H1 (cell line): ENCODE measurements around the gene KCNJ4.

Source experiments
- CBX8 ChIP-seq: fragments of 300-800, 300-1000 bp; sonication (generic); IDR thresholded peaks from 2 replicates; pipeline ENCODE4 v1.7.1; 2016; ENCODE audit warnings: low read depth, low read length, borderline replicate concordance
- CEBPB ChIP-seq: IDR thresholded peaks from 2 replicates; pipeline ENCODE4 v1.6.1; 2012; ENCODE audit warnings: low read depth, low read length
- EZH2 ChIP-seq: fragments of 200-600 bp; sonication (generic); IDR thresholded peaks from 2 replicates; pipeline ENCODE4 v1.7.1; 2012; ENCODE audit warnings: low read depth, mild to moderate bottlenecking, moderate library complexity, low read length, inconsistent platforms; ENCODE audit not compliant: severe bottlenecking
- POLR2A ChIP-seq, 2 experiments: IDR thresholded peaks; 1 replicate in 1 of 2; 2 replicates in 1 of 2; pipeline ENCODE4 v1.6.1; 2011; ENCODE audit warnings: low read depth in 2 of 2, low read length in 2 of 2, mild to moderate bottlenecking in 2 of 2; ENCODE audit errors: control extremely low read depth in 1 of 2
- SUZ12 ChIP-seq: fragments of 200-600 bp; sonication (generic); IDR thresholded peaks from 2 replicates; pipeline ENCODE4 v1.6.1; 2012; ENCODE audit warnings: mild to moderate bottlenecking, inconsistent platforms, low read length, moderate library complexity, mixed read lengths
- TEAD4 ChIP-seq: IDR thresholded peaks from 2 replicates; pipeline ENCODE4 v1.6.1; 2012; ENCODE audit warnings: low read depth, low read length, inconsistent platforms, mixed read lengths
- YY1 ChIP-seq: IDR thresholded peaks from 2 replicates; pipeline ENCODE4 v1.6.1; 2011; ENCODE audit warnings: low read depth, mild to moderate bottlenecking, low read length
- TF ChIP-seq, protein P1 (sequence below), 3 experiments: IDR thresholded peaks; 1 replicate in 2 of 3; 2 replicates in 1 of 3; pipeline versions ENCODE4 v1.5.1 to v1.6.1; 2011; ENCODE audit warnings: low read length in 3 of 3, mild to moderate bottlenecking in 3 of 3, inconsistent platforms in 2 of 3, low read depth in 1 of 3, moderate library complexity in 1 of 3; ENCODE audit not compliant: insufficient read depth in 1 of 3; ENCODE audit errors: control extremely low read depth in 1 of 3
- TF ChIP-seq, protein P2 (sequence below): IDR thresholded peaks from 2 replicates; pipeline ENCODE4 v1.6.1; 2011; ENCODE audit warnings: low read depth, mild to moderate bottlenecking, low read length; ENCODE audit not compliant: insufficient read depth

DNA sequence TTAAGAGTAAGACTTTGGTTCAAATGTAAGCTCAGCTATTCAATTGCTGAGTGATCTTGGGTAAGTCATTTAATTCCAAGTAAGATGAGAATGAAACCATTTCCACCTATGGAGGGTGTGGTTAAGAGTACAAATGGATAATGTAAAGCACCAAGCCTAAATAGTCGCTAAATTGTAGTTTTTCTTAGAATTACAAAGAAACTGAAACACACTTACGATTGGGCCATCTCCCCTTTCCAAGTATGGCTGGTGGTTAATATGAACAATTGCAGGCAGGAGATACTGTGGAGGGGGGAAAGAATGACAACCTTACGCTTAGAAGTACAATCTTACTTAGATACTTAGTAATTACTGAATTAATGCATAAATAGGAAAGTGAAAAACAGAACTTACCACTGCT lies 42.9 kb upstream of the KCNJ4 start:
- TF ChIP-seq YY1, result no peak
- no peak for TF ChIP-seq CEBPB
- no peak for TF ChIP-seq CBX8
- TF ChIP-seq, protein P1, sequence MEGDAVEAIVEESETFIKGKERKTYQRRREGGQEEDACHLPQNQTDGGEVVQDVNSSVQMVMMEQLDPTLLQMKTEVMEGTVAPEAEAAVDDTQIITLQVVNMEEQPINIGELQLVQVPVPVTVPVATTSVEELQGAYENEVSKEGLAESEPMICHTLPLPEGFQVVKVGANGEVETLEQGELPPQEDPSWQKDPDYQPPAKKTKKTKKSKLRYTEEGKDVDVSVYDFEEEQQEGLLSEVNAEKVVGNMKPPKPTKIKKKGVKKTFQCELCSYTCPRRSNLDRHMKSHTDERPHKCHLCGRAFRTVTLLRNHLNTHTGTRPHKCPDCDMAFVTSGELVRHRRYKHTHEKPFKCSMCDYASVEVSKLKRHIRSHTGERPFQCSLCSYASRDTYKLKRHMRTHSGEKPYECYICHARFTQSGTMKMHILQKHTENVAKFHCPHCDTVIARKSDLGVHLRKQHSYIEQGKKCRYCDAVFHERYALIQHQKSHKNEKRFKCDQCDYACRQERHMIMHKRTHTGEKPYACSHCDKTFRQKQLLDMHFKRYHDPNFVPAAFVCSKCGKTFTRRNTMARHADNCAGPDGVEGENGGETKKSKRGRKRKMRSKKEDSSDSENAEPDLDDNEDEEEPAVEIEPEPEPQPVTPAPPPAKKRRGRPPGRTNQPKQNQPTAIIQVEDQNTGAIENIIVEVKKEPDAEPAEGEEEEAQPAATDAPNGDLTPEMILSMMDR (IDR thresholded peaks at IDR 0.05; ENCODE audit: control extremely low read depth in 1 of 3, insufficient read depth in 1 of 3, low read depth in 1 of 3, low read length in 3 of 3), result no peak
- TF ChIP-seq TEAD4, result no peak
- TF ChIP-seq SUZ12, result no peak
- TF ChIP-seq POLR2A (IDR thresholded peaks at IDR 0.05; ENCODE audit: control extremely low read depth in 1 of 2, low read depth in 2 of 2, low read length in 2 of 2), result no peak
- TF ChIP-seq EZH2, result no peak
- TF ChIP-seq, protein P2, sequence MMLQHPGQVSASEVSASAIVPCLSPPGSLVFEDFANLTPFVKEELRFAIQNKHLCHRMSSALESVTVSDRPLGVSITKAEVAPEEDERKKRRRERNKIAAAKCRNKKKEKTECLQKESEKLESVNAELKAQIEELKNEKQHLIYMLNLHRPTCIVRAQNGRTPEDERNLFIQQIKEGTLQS, result no peak
